ENCODE results near the gene CCNL2. TPM values are rescaled to one million over a fixed set of nuclear protein-coding genes. Genes with fewer than 3 reads are reported as not detected.
"Not testable (repeated sequence)": the region's sequence is repeated elsewhere in the genome, so short reads cannot be mapped to it uniquely, and the experiment has no call there.

CCNL2 gene
- total and polyA plus RNA-seq, 2 experiments from 2014 or later, result 166 to 284 TPM

GRCh38 chr1:1388078-1388472 lies 11.1 kb downstream of the CCNL2 start:
- no peak overlapping the region for H3K4me3 ChIP-seq
- H3K4me2 ChIP-seq, result no peak overlapping the region
- no peaks in the 10 kb centered on the region for H3K4me1 ChIP-seq (ENCODE audit: insufficient read depth)
- peaks cover 4% of the 10 kb centered on the region for H4K20me1 ChIP-seq (ENCODE audit: insufficient read depth, poor library complexity, severe bottlenecking)
- H3K9me3 ChIP-seq (ENCODE audit: low read depth), result no peaks in the 10 kb centered on the region
- H3K9me2 ChIP-seq (replicated peaks; ENCODE audit: insufficient read depth), result no peaks in the 10 kb centered on the region
- no peak for DNase-seq (ENCODE audit: low spot score)
- peaks cover 20% of the 10 kb centered on the region for H3K79me2 ChIP-seq
- no peak overlapping the region for H2AFZ ChIP-seq
- TF ChIP-seq EZH2phosphoT487 (IDR thresholded peaks at IDR 0.05; ENCODE audit: low read depth, severe bottlenecking, unreplicated experiment) (no peak), EZH2 (IDR thresholded peaks at IDR 0.05; ENCODE audit: borderline replicate concordance) (no peak), CTCF (IDR thresholded peaks at IDR 0.05; ENCODE audit: poor library complexity) (no peak)
- over 99% methylated on average over 16 of the region's 16 CpGs for WGBS (ENCODE audit: low lambda C conversion rate, missing lambda C conversion rate)
- H3K27ac ChIP-seq, result no peak overlapping the region
- no peaks in the 10 kb centered on the region for H3K36me3 ChIP-seq (replicated peaks; ENCODE audit: insufficient read depth, low read depth)
- H3K27me3 ChIP-seq, result no peaks in the 10 kb centered on the region

GRCh38 chr1:1387098-1388077 lies 11.7 kb downstream of the CCNL2 start:
- Histone ChIP-seq H4K20me1 (ENCODE audit: insufficient read depth, poor library complexity, severe bottlenecking) (peaks cover 3% of the 10 kb centered on the region), H3K27ac (no peak overlapping the region), H3K27me3 (no peaks in the 10 kb centered on the region), H2AFZ (no peak overlapping the region), H3K4me1 (ENCODE audit: insufficient read depth) (no peaks in the 10 kb centered on the region), H3K79me2 (peaks cover 13% of the 10 kb centered on the region), H3K4me3 (no peak overlapping the region), H3K9me2 (replicated peaks; ENCODE audit: insufficient read depth) (no peaks in the 10 kb centered on the region), H3K9me3 (ENCODE audit: low read depth) (no peaks in the 10 kb centered on the region), H3K4me2 (no peak overlapping the region), H3K36me3 (replicated peaks; ENCODE audit: insufficient read depth, low read depth) (no peaks in the 10 kb centered on the region)
- TF ChIP-seq EZH2 (IDR thresholded peaks at IDR 0.05; ENCODE audit: borderline replicate concordance) (no peak), CTCF (IDR thresholded peaks at IDR 0.05; ENCODE audit: poor library complexity) (no peak), EZH2phosphoT487 (IDR thresholded peaks at IDR 0.05; ENCODE audit: low read depth, severe bottlenecking, unreplicated experiment) (no peak)
- WGBS (ENCODE audit: low lambda C conversion rate, missing lambda C conversion rate), result 95% methylated on average over 50 of the region's 50 CpGs
- DNase-seq (ENCODE audit: low spot score), result no peak

GRCh38 chr1:1385931-1386330 lies 13.2 kb downstream of the CCNL2 start:
- no peaks in the 10 kb centered on the region for H3K9me2 ChIP-seq (replicated peaks; ENCODE audit: insufficient read depth)
- H3K9me3 ChIP-seq (ENCODE audit: low read depth), result no peaks in the 10 kb centered on the region
- H4K20me1 ChIP-seq (ENCODE audit: insufficient read depth, poor library complexity, severe bottlenecking), result no peaks in the 10 kb centered on the region
- no peak for TF ChIP-seq EZH2 (IDR thresholded peaks at IDR 0.05; ENCODE audit: borderline replicate concordance)
- no peak for TF ChIP-seq CTCF (IDR thresholded peaks at IDR 0.05; ENCODE audit: poor library complexity)
- TF ChIP-seq EZH2phosphoT487 (IDR thresholded peaks at IDR 0.05; ENCODE audit: low read depth, severe bottlenecking, unreplicated experiment), result no peak
- peaks cover 5% of the 10 kb centered on the region for H3K79me2 ChIP-seq
- no peaks in the 10 kb centered on the region for H3K27me3 ChIP-seq
- no peak overlapping the region for H3K27ac ChIP-seq
- WGBS (ENCODE audit: low lambda C conversion rate, missing lambda C conversion rate), result 97% methylated on average over 8 of the region's 8 CpGs
- no peaks in the 10 kb centered on the region for H3K36me3 ChIP-seq (replicated peaks; ENCODE audit: insufficient read depth, low read depth)
- H3K4me2 ChIP-seq, result no peak overlapping the region
- no peak overlapping the region for H2AFZ ChIP-seq
- no peak overlapping the region for H3K4me3 ChIP-seq
- no peak for DNase-seq (ENCODE audit: low spot score)
- H3K4me1 ChIP-seq (ENCODE audit: insufficient read depth), result no peaks in the 10 kb centered on the region

- H3K9me2 ChIP-seq (replicated peaks; ENCODE audit: insufficient read depth); H3K79me2 ChIP-seq; H4K20me1 ChIP-seq (ENCODE audit: insufficient read depth, poor library complexity, severe bottlenecking); H3K27me3 ChIP-seq; H2AFZ ChIP-seq; H3K4me1 ChIP-seq (ENCODE audit: insufficient read depth); H3K4me3 ChIP-seq; H3K4me2 ChIP-seq; H3K27ac ChIP-seq; H3K9me3 ChIP-seq (ENCODE audit: low read depth); H3K36me3 ChIP-seq (replicated peaks; ENCODE audit: insufficient read depth, low read depth); DNase-seq (ENCODE audit: low spot score): not testable (repeated sequence)
- WGBS (ENCODE audit: low lambda C conversion rate, missing lambda C conversion rate), result 94% methylated on average over 20 of the region's 29 CpGs
Measured at GRCh38 chr1:1385339-1385738, 13.8 kb downstream of the CCNL2 start.

All from hepatocyte (in vitro differentiated cells).